ENCODE results near the gene HIF3A.

GRCh38 chr19:46303691-46304397 lies 7.0 kb downstream of the HIF3A start:
- no peak for TF ChIP-seq CTCF (IDR thresholded peaks at IDR 0.05)
- peak in 1 of 2 donors; percentile 26 for TF ChIP-seq POLR2AphosphoS5 (IDR thresholded peaks at IDR 0.05; ENCODE audit: insufficient read depth in 1 of 2, low read depth in 1 of 2)
